H1 (cell line): ENCODE results near the gene MAPRE2.

ENCODE experiments used
- CBX5 ChIP-seq: fragments of 300-800, 300-1000 bp; sonication (generic); IDR thresholded peaks from 2 replicates; pipeline ENCODE4 v1.7.1; 2016; ENCODE audit warnings: antibody characterized with exemption, low read length, low read depth
- CEBPB ChIP-seq: IDR thresholded peaks from 2 replicates; pipeline ENCODE4 v1.6.1; 2012; ENCODE audit warnings: low read depth, low read length
- CHD2 ChIP-seq: IDR thresholded peaks from 2 replicates; pipeline ENCODE4 v1.6.1; 2012; ENCODE audit warnings: low read length, improper control_type of control experiment
- EGR1 ChIP-seq: IDR thresholded peaks from 2 replicates; pipeline ENCODE4 v1.6.1; 2011; ENCODE audit warnings: low read depth, low read length, borderline replicate concordance
- KDM1A ChIP-seq: fragments of 200-600, 300-600 bp; sonication (generic); IDR thresholded peaks from 2 replicates; pipeline ENCODE4 v1.7.1; 2016; ENCODE audit warnings: mild to moderate bottlenecking, low read length, borderline replicate concordance
- MAFK ChIP-seq: IDR thresholded peaks from 2 replicates; pipeline ENCODE4 v1.6.1; 2012; ENCODE audit warnings: low read depth, mild to moderate bottlenecking, improper control_type of control experiment, low read length
- POLR2A ChIP-seq, 2 experiments: IDR thresholded peaks; 1 replicate in 1 of 2; 2 replicates in 1 of 2; pipeline ENCODE4 v1.6.1; 2011; ENCODE audit warnings: low read depth in 2 of 2, low read length in 2 of 2, mild to moderate bottlenecking in 2 of 2; ENCODE audit errors: control extremely low read depth in 1 of 2
- POLR2AphosphoS5 ChIP-seq: IDR thresholded peaks from 2 replicates; pipeline ENCODE4 v1.6.1; 2011; ENCODE audit warnings: low read depth, low read length
- RFX5 ChIP-seq: IDR thresholded peaks from 2 replicates; pipeline ENCODE4 v1.6.1; 2011; ENCODE audit warnings: low read depth, low read length, improper control_type of control experiment, borderline replicate concordance
- SP4 ChIP-seq: IDR thresholded peaks from 2 replicates; pipeline ENCODE4 v1.6.1; 2012; ENCODE audit warnings: low read length, inconsistent platforms
- TAF1 ChIP-seq: IDR thresholded peaks from 2 replicates; pipeline ENCODE4 v1.6.1; 2011; ENCODE audit warnings: mild to moderate bottlenecking, low read depth, low read length
- ZNF274 ChIP-seq: IDR thresholded peaks from 2 replicates; pipeline ENCODE4 v1.7.0; 2012; ENCODE audit warnings: low read length, borderline replicate concordance; ENCODE audit errors: extremely low read depth
- TF ChIP-seq, protein P1 (sequence below), 3 experiments: IDR thresholded peaks; 1 replicate in 2 of 3; 2 replicates in 1 of 3; pipeline versions ENCODE4 v1.5.1 to v1.6.1; 2011; ENCODE audit warnings: low read length in 3 of 3, mild to moderate bottlenecking in 3 of 3, inconsistent platforms in 2 of 3, low read depth in 1 of 3, moderate library complexity in 1 of 3; ENCODE audit not compliant: insufficient read depth in 1 of 3; ENCODE audit errors: control extremely low read depth in 1 of 3
- TF ChIP-seq, protein P2 (sequence below): IDR thresholded peaks from 2 replicates; pipeline ENCODE4 v1.6.1; 2012; ENCODE audit warnings: inconsistent platforms

DNA sequence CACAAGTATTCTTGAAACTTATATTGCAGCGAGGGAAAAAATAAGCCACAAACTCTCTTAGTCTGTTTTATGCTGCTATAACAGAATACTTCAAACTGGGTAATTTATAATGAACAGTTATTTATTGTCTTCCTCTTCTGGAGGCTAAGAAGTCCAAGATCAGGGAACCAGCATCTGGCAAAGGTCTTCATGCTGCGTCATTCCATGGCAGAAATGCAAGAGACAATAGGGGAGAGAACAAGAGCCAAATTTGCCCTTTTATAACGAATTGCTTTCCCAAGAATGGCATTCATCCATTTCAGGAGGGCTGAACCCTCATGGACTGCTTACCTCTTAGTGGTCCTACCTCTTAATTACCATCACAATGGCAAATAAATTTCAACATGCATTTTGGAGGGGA is 46.5 kb downstream of the MAPRE2 start:
- TF ChIP-seq KDM1A = no peak
- TF ChIP-seq, protein P1, sequence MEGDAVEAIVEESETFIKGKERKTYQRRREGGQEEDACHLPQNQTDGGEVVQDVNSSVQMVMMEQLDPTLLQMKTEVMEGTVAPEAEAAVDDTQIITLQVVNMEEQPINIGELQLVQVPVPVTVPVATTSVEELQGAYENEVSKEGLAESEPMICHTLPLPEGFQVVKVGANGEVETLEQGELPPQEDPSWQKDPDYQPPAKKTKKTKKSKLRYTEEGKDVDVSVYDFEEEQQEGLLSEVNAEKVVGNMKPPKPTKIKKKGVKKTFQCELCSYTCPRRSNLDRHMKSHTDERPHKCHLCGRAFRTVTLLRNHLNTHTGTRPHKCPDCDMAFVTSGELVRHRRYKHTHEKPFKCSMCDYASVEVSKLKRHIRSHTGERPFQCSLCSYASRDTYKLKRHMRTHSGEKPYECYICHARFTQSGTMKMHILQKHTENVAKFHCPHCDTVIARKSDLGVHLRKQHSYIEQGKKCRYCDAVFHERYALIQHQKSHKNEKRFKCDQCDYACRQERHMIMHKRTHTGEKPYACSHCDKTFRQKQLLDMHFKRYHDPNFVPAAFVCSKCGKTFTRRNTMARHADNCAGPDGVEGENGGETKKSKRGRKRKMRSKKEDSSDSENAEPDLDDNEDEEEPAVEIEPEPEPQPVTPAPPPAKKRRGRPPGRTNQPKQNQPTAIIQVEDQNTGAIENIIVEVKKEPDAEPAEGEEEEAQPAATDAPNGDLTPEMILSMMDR (IDR thresholded peaks at IDR 0.05; ENCODE audit: control extremely low read depth in 1 of 3, insufficient read depth in 1 of 3, low read depth in 1 of 3, low read length in 3 of 3) = no peak
- TF ChIP-seq, protein P2, sequence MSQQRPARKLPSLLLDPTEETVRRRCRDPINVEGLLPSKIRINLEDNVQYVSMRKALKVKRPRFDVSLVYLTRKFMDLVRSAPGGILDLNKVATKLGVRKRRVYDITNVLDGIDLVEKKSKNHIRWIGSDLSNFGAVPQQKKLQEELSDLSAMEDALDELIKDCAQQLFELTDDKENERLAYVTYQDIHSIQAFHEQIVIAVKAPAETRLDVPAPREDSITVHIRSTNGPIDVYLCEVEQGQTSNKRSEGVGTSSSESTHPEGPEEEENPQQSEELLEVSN = no peak
- TF ChIP-seq RFX5 = no peak
- TF ChIP-seq SP4 = no peak
- TF ChIP-seq CHD2 = no peak
- TF ChIP-seq POLR2A (IDR thresholded peaks at IDR 0.05; ENCODE audit: control extremely low read depth in 1 of 2, low read depth in 2 of 2, low read length in 2 of 2) = no peak
- TF ChIP-seq TAF1 = no peak
- TF ChIP-seq CBX5 = no peak
- TF ChIP-seq EGR1 = no peak
- TF ChIP-seq CEBPB = no peak
- no peak for TF ChIP-seq ZNF274
- no peak for TF ChIP-seq POLR2AphosphoS5
- TF ChIP-seq MAFK = no peak
